Peyer's patch (tissue), 4 donors: ENCODE measurements around the gene S100A10. TPM values are rescaled to one million over a fixed set of nuclear protein-coding genes. Genes with fewer than 3 reads are reported as not detected.

Experiments
- DNase-seq, 3 donors: peaks; one replicate each; pipeline ENCODE4 v3.0.0-alpha.2; 2017 to 2019
- H3K27ac ChIP-seq, 4 donors: fragments of 200-600 bp; sonication (generic); one replicate each; pipeline ENCODE4 v1.5.1; 2016 to 2019
- H3K27me3 ChIP-seq, 2 donors: fragments of 200-600 bp; sonication (generic); one replicate each; pipeline ENCODE4 v1.5.1; 2019
- H3K36me3 ChIP-seq, 3 donors: fragments of 200-600 bp; sonication (generic); one replicate each; pipeline ENCODE4 v1.5.1; 2016 to 2019
- H3K4me1 ChIP-seq, 4 donors: fragments of 200-600 bp; sonication (generic); one replicate each; pipeline ENCODE4 v1.5.1; 2016 to 2019
- H3K4me3 ChIP-seq, 4 donors: fragments of 200-600 bp; sonication (generic); 1 replicate in 3 of 4; 2 replicates in 1 of 4; pipeline ENCODE4 v1.5.1; 2016 to 2019; ENCODE audit warnings: mild to moderate bottlenecking in 1 of 4
- H3K9me3 ChIP-seq, 4 donors: fragments of 200-600 bp; sonication (generic); one replicate each; pipeline ENCODE4 v1.5.1; 2016 to 2019; ENCODE audit warnings: mild to moderate bottlenecking in 1 of 4
- POLR2A ChIP-seq, 2 donors: fragments of 450-650 bp; IDR thresholded peaks; one replicate each; pipeline ENCODE4 v1.5.1; 2017; ENCODE audit warnings: antibody characterized with exemption in 2 of 2, mild to moderate bottlenecking in 2 of 2, moderate library complexity in 2 of 2
- total RNA-seq, 4 donors: library from RNA; depleted of rRNA; stranded (reverse); fragments of >200 nt; gene quantifications; one replicate each; pipeline ENCODE4 v1.1.0, GENCODE V29; 2016
- TF ChIP-seq, protein P1 (sequence below), 6 experiments: fragments of 450-650 bp in 4 of 6; fragments of 200-600 bp in 2 of 6; sonication (generic) in 1 of 6; IDR thresholded peaks; one replicate each; pipeline ENCODE4 v1.5.1; 2017 to 2019; ENCODE audit warnings: antibody characterized with exemption in 6 of 6, mild to moderate bottlenecking in 3 of 6, moderate library complexity in 1 of 6

The S100A10 gene
- total RNA-seq, 4 donors from 2014 or later, result 90.0 to 223 (median 154) TPM

DNA sequence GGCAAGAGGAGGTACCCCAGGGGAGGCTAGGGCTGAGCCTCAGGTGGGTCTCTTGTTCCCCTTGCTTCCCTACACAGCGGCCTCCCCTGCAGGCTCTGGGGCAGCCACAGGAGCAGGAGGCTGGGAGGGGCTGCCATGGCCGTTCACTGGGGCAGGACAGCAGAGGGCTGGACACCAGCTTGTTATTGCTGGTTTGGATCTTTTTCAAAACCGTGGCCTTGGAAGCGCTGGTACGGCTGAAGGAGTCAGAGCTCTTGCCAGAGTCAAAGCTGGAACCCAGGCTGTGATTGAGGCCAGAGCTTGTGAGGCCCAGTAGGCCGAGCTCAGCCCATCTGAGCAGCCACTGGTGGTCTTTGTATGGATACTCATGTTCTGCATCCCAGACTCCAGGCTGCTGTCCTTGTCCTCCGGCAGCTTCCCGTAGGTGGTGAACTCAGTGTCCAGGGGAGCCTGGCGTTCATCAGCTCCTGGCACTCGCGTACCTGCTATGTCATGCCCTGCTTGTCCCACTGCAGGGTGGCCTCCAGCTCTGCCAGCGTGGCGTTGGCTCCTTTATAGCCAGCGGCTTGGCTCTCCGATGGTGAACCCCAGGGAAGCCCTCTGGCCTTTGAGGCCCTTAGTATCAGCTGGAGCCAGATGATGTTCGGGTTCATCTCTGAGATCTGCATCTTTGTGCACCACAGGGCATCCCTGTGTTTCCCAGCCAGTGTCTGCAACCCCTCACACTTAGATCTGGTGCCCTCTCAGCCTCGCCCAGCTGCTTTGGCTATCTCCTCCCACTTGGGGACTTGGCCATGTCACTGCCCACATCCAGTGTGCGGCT, 44.1 kb downstream of the S100A10 start:
- H3K27ac ChIP-seq, result no peak overlapping the region
- TF ChIP-seq, protein P1, sequence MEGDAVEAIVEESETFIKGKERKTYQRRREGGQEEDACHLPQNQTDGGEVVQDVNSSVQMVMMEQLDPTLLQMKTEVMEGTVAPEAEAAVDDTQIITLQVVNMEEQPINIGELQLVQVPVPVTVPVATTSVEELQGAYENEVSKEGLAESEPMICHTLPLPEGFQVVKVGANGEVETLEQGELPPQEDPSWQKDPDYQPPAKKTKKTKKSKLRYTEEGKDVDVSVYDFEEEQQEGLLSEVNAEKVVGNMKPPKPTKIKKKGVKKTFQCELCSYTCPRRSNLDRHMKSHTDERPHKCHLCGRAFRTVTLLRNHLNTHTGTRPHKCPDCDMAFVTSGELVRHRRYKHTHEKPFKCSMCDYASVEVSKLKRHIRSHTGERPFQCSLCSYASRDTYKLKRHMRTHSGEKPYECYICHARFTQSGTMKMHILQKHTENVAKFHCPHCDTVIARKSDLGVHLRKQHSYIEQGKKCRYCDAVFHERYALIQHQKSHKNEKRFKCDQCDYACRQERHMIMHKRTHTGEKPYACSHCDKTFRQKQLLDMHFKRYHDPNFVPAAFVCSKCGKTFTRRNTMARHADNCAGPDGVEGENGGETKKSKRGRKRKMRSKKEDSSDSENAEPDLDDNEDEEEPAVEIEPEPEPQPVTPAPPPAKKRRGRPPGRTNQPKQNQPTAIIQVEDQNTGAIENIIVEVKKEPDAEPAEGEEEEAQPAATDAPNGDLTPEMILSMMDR (IDR thresholded peaks at IDR 0.05), result no peak
- TF ChIP-seq POLR2A (IDR thresholded peaks at IDR 0.05), result no peak

DNA sequence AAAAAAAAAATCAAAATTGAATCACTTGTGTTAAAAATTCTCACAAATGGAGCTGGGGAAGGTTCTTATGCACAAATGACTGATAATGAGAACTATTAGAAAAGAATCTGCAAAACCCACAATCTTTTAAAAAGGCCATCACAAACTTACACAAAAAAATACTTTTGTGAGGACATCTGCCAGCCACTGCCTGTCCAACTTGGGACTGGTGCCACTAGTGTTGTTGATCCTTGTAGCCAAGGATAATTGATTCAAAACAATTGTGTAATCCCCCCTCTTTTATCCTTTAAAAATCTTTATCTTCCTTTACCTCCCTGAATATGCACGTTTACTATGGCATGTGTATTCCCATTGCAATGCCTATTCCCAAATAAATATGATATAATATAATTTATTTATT, 45.2 kb downstream of the S100A10 start:
- no peak overlapping the region for H3K27ac ChIP-seq
- no peaks in the 10 kb centered on the region for H3K36me3 ChIP-seq
- DNase-seq, result no peak
- no peak overlapping the region for H3K4me3 ChIP-seq
- H3K27me3 ChIP-seq, result no peaks in the 10 kb centered on the region
- peaks cover 0 to 30% (median 5%) of the 10 kb centered on the region in 4 donors for H3K4me1 ChIP-seq
- no peaks in the 10 kb centered on the region for H3K9me3 ChIP-seq
- TF ChIP-seq, protein P1 (IDR thresholded peaks at IDR 0.05), result no peak
- no peak for TF ChIP-seq POLR2A (IDR thresholded peaks at IDR 0.05)

More for the DNA sequence above, 44.1 kb downstream of the S100A10 start:
- no peak overlapping the region for H3K4me3 ChIP-seq
- H3K9me3 ChIP-seq, result no peaks in the 10 kb centered on the region
- no peaks in the 10 kb centered on the region for H3K27me3 ChIP-seq
- H3K36me3 ChIP-seq, result no peaks in the 10 kb centered on the region
- peaks cover 0 to 22% (median 5%) of the 10 kb centered on the region in 4 donors for H3K4me1 ChIP-seq
- DNase-seq, result no peak

DNA sequence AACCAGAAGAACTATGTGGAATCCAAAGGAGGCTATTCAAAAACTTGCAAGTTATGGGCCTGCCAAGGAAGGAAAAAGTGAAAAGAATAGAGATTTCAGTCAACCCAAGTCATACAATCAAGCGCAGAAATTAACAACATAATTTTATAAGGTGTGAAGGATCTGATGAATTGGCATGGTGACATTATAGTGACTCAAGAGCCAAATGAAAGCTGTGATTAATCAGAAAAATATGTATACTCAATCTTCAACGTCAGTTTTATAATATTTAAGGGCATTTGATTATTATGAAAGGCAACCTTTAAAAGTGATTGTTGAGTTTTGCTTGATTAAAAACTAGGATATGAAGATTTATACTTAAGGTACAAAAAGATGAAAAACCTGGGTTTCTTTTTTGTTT, 46.5 kb downstream of the S100A10 start:
- Histone ChIP-seq H3K9me3 (no peaks in the 10 kb centered on the region), H3K36me3 (no peaks in the 10 kb centered on the region), H3K4me3 (no peak overlapping the region), H3K4me1 (peaks cover 0 to 30% (median 5%) of the 10 kb centered on the region in 4 donors), H3K27me3 (no peaks in the 10 kb centered on the region), H3K27ac (no peak overlapping the region)
- TF ChIP-seq, protein P1 (IDR thresholded peaks at IDR 0.05), result no peak
- no peak for TF ChIP-seq POLR2A (IDR thresholded peaks at IDR 0.05)
- no peak for DNase-seq

DNA sequence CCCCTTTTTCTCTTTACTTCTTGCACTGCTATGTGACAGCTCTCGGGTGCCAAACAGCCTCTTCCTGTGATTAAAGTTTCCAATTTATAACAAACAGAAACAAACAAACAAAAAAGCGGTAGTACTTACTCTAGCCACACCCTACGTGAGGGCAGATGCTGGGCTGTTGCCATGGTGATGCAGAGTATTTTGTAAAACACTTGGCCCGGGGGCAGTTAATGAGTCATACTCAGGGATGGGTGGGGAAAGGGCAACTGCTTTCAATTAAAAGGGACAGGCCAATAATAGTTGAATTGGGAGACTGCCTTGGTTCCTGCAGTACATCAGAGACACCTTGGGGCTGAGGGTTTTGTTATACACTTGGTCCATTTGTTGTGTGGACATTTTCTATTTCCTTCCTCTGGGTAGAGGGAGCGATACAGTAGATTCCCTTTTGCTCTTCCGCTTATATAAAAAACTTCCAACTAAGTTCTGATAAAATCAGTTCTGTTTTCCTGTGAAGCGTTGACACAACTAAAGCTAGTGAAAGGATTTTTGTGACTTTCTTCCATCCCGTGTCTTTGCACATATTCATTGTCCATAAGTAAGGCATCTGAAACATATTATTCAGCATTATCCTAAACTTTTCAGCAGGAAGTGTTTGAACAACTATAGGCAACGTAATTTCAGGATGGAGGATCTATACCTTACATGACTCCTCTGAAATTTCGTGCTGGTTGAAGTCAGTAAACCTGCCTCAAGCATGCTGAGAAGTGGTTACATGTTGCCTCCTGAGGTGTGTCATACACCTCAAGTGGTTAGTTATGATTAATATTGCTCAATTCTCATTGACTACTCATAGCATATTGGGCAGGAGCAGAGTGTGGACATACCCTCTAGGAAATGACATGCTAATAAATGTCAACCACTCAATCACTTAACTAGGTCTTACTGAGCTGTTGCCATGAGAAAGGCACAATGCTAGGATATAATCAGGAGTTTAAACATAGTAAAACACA, 47.6 kb downstream of the S100A10 start:
- Histone ChIP-seq H3K27me3 (no peaks in the 10 kb centered on the region), H3K9me3 (no peaks in the 10 kb centered on the region), H3K36me3 (no peaks in the 10 kb centered on the region), H3K4me1 (peaks cover 0 to 39% (median 5%) of the 10 kb centered on the region in 4 donors), H3K4me3 (no peak overlapping the region), H3K27ac (peak overlapping the region; percentile 7 to 71 (median 61))
- no peak for TF ChIP-seq POLR2A (IDR thresholded peaks at IDR 0.05)
- TF ChIP-seq, protein P1 (IDR thresholded peaks at IDR 0.05), result peak in 1 of 6 experiments; percentile 34
- DNase-seq, result peak; percentile 55 to 93 (median 77)

DNA sequence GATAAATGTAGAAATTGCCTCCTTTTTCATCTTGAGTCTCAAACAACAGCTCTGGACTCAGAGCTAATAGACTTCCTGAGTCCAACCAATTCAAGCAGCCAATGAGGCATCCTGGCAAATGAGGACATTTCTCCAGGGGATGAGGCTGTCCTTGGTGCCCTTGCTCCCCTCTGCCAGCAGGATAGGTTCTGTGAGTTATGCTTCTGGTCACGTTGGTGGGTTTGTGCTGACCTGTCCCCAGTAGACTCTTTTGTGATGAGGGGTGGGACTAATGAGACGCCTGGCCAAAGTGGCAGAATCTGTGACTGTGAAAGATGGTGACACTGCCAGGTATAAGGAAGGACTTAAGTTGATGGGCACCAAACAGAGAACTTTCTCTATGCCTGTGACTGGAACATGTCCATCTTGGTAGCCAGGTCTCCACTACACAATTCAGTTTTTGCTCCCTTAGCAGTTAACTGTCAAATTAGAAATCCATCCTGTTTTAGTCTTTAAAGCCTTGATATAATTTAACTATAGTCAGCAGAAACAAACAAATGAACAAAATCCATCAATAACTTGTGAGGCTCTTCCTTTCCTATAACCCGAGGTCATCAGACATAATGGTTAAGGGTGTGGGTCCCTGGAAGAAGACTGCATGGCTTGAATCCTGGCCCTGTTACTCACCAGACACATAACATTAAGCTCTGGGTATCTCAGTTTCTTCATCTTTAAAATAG, 48.6 kb downstream of the S100A10 start:
- TF ChIP-seq, protein P1 (IDR thresholded peaks at IDR 0.05), result no peak
- TF ChIP-seq POLR2A (IDR thresholded peaks at IDR 0.05), result no peak
- DNase-seq, result no peak
- Histone ChIP-seq H3K27ac (peak overlapping the region; percentile 7 to 71 (median 61)), H3K4me1 (peaks cover 0 to 49% (median 5%) of the 10 kb centered on the region in 4 donors), H3K9me3 (no peaks in the 10 kb centered on the region), H3K27me3 (no peaks in the 10 kb centered on the region), H3K36me3 (no peaks in the 10 kb centered on the region), H3K4me3 (no peak overlapping the region)
